GM12878 (cell line): ENCODE results near the gene PPT2. TPM values are rescaled to one million over a fixed set of nuclear protein-coding genes. Genes with fewer than 3 reads are reported as not detected.

Source experiments
- ATAC-seq: fragments of 200-7000 bp; cut with Tn5 transposase; 3 replicates; pipeline ENCODE4 v1.9.1; 2020; ENCODE audit warnings: mild to moderate bottlenecking, moderate library complexity
- BruUV-seq: library from RNA; stranded (reverse); fragments of 400-500 nt; replicated peaks from 2 replicates; lab custom pipeline; 2021; lab: Mats Ljungman, UMichigan
- CTCF ChIA-PET: fragments of 300-600 bp; sonication (Branson Sonifier 250); formaldehyde crosslinking; extraction: SDS; loops from one replicate; lab custom pipeline; 2021; ENCODE audit warnings: inconsistent platforms; lab: Yijun Ruan, JAX
- POLR2A ChIA-PET: fragments of 350-600 bp; formaldehyde crosslinking; extraction: SDS; loops from one replicate; lab custom pipeline; 2021; ENCODE audit warnings: inconsistent platforms; lab: Charles Lee
- RAD21 ChIA-PET: fragments of 300-600 bp; sonication (Branson Sonifier 250); formaldehyde crosslinking; loops from one replicate; lab custom pipeline; 2023; ENCODE audit warnings: antibody characterized with exemption; ENCODE audit not compliant: unreplicated experiment; lab: Charles Lee
- SMC1A ChIA-PET: fragments of 300-600 bp; sonication (Branson Sonifier 250); formaldehyde crosslinking; loops from one replicate; lab custom pipeline; 2023; ENCODE audit not compliant: unreplicated experiment, uncharacterized antibody; lab: Charles Lee
- DNase-seq: peaks from one replicate; pipeline ENCODE4 v3.0.0-alpha.2; 2011; ENCODE audit warnings: low read depth, low spot score
- FAIRE-seq: peaks from 3 replicates; lab custom pipeline; 2011; peaks lifted over from hg19 to GRCh38; lab: Jason Lieb, UNC
- H2AFZ ChIP-seq: 2 replicates; pipeline ENCODE4 v1.6.0; 2011; ENCODE audit warnings: low read depth, low read length, control low read depth; ENCODE audit not compliant: control insufficient read depth
- H3K27ac ChIP-seq: 2 replicates; pipeline ENCODE4 v1.5.1; 2011; ENCODE audit warnings: control low read depth; ENCODE audit not compliant: control insufficient read depth, insufficient read depth
- H3K27me3 ChIP-seq, 2 experiments: replicated peaks in 1 of 2; 2 replicates each; pipeline versions ENCODE4 v1.6.0 to v1.6.1; 2011; ENCODE audit warnings: low read length in 1 of 2; ENCODE audit not compliant: control insufficient read depth in 2 of 2, insufficient read depth in 2 of 2
- H3K36me3 ChIP-seq, 2 experiments: 2 replicates each; pipeline ENCODE4 v1.5.1; 2011; ENCODE audit warnings: low read length in 1 of 2; ENCODE audit not compliant: control insufficient read depth in 2 of 2, insufficient read depth in 2 of 2
- H3K4me1 ChIP-seq: 2 replicates; pipeline ENCODE4 v1.6.1; 2011; ENCODE audit warnings: mild to moderate bottlenecking, low read length, moderate library complexity, mixed read lengths; ENCODE audit not compliant: control insufficient read depth, insufficient read depth
- H3K4me2 ChIP-seq: 2 replicates; pipeline ENCODE4 v1.6.0; 2011; ENCODE audit warnings: control low read depth; ENCODE audit not compliant: control insufficient read depth, insufficient read depth
- H3K4me3 ChIP-seq: fragments of 200-600 bp; sonication (generic); 2 replicates; pipeline ENCODE4 v1.5.1; 2016
- H3K79me2 ChIP-seq: 2 replicates; pipeline ENCODE4 v1.6.0; 2011; ENCODE audit warnings: low read length; ENCODE audit not compliant: control insufficient read depth, insufficient read depth
- H3K9ac ChIP-seq: 2 replicates; pipeline ENCODE4 v1.8.0; 2011; ENCODE audit warnings: low read length, control low read depth, mixed read lengths; ENCODE audit not compliant: control insufficient read depth, insufficient read depth
- H3K9me3 ChIP-seq: replicated peaks from 3 replicates; pipeline ENCODE4 v1.5.1; 2011; ENCODE audit warnings: mild to moderate bottlenecking, low read length; ENCODE audit not compliant: control insufficient read depth, insufficient read depth
- H4K20me1 ChIP-seq: 2 replicates; pipeline ENCODE4 v1.6.0; 2011; ENCODE audit not compliant: control insufficient read depth, insufficient read depth
- BCL11A ChIP-seq: IDR thresholded peaks from 2 replicates; pipeline ENCODE4 v1.6.1; 2011; ENCODE audit warnings: low read depth, low read length
- BMI1 ChIP-seq: fragments of 450-650 bp; IDR thresholded peaks from 2 replicates; pipeline ENCODE4 v1.6.1; 2016; ENCODE audit warnings: mild to moderate bottlenecking, moderate library complexity, borderline replicate concordance
- DPF2 ChIP-seq: fragments of 450-650 bp; IDR thresholded peaks from 2 replicates; pipeline ENCODE4 v1.6.1; 2017; ENCODE audit warnings: mild to moderate bottlenecking
- EP300 ChIP-seq, 2 experiments: fragments of 150-350 bp in 1 of 2; IDR thresholded peaks; 2 replicates each; pipeline ENCODE4 v1.6.1; 2011 to 2012; ENCODE audit warnings: low read depth in 2 of 2, low read length in 2 of 2, borderline replicate concordance in 1 of 2, improper control_type of control experiment in 1 of 2, inconsistent platforms in 1 of 2; ENCODE audit not compliant: control insufficient read depth in 1 of 2
- FOXK2 ChIP-seq: fragments of 450-650 bp; IDR thresholded peaks from 2 replicates; pipeline ENCODE4 v1.6.1; 2017; ENCODE audit warnings: mild to moderate bottlenecking, moderate library complexity
- IKZF1 ChIP-seq: fragments of 450-650 bp; conservative IDR thresholded peaks from 2 replicates; pipeline ENCODE4 v1.6.1; 2017; ENCODE audit warnings: antibody characterized with exemption, mild to moderate bottlenecking
- JUND ChIP-seq: IDR thresholded peaks from 2 replicates; pipeline ENCODE4 v1.6.1; 2012; ENCODE audit warnings: low read depth, mild to moderate bottlenecking, low read length, improper control_type of control experiment, moderate library complexity
- KAT2A ChIP-seq: conservative IDR thresholded peaks from 2 replicates; pipeline ENCODE4 v1.6.1; 2011; ENCODE audit warnings: low read depth, low read length; ENCODE audit not compliant: control insufficient read depth
- MEF2A ChIP-seq: IDR thresholded peaks from 2 replicates; pipeline ENCODE4 v1.6.1; 2011; ENCODE audit warnings: low read depth, mild to moderate bottlenecking, low read length, moderate library complexity; ENCODE audit not compliant: insufficient read depth
- NFXL1 ChIP-seq: fragments of 450-650 bp; IDR thresholded peaks from 2 replicates; pipeline ENCODE4 v1.6.1; 2017; ENCODE audit warnings: antibody characterized with exemption, mild to moderate bottlenecking, borderline replicate concordance
- PML ChIP-seq: IDR thresholded peaks from 2 replicates; pipeline ENCODE4 v1.6.1; 2012; ENCODE audit warnings: low read length, inconsistent platforms
- RAD51 ChIP-seq: fragments of 450-650 bp; IDR thresholded peaks from 2 replicates; pipeline ENCODE4 v1.6.1; 2016; ENCODE audit warnings: moderate library complexity, mild to moderate bottlenecking, inconsistent platforms
- STAT1 ChIP-seq: fragments of 450-650 bp; conservative IDR thresholded peaks from 2 replicates; pipeline ENCODE4 v1.6.1; 2014; ENCODE audit warnings: antibody characterized with exemption, mild to moderate bottlenecking
- YBX1 ChIP-seq: fragments of 450-650 bp; IDR thresholded peaks from 2 replicates; pipeline ENCODE4 v1.6.1; 2016; ENCODE audit warnings: antibody characterized with exemption
- in situ Hi-C: fragments of 300-500 bp; cut with MboI; formaldehyde crosslinking; loops from 9 replicates; pipeline ENCODE4 v1.14.3; 2018; ENCODE audit warnings: mixed read lengths
- intact Hi-C: fragments of 100-400 bp; cut with micrococcal nuclease; formaldehyde crosslinking; loops from one replicate; pipeline ENCODE4 v1.14.2; 2022; ENCODE audit not compliant: unreplicated experiment
- polyA plus RNA-seq, 11 experiments: library from polyadenylated mRNA; depleted of rRNA in 4 of 11; unstranded in 6 of 11; stranded (reverse) in 5 of 11; fragments of >200 nt; fragmentation: Nextera tagmentation in 4 of 11; fragmentation: Illumina TruSeq in 1 of 11; extraction: Ambion mirVana in 4 of 11; extraction: Trizol in 1 of 11; gene quantifications; 1 replicate in 1 of 11; 2 replicates in 10 of 11; pipeline versions ENCODE4 v1.2.1 to v1.2.3, GENCODE V29; 2011 to 2016; ENCODE audit warnings: inconsistent platforms in 2 of 11, missing spikeins in 2 of 11, low read depth in 1 of 11
- total RNA-seq, 4 experiments: library from RNA; depleted of rRNA in 3 of 4; stranded (reverse); fragments of >200 nt in 3 of 4; fragmentation: Illumina TruSeq in 1 of 4; extraction: Trizol in 1 of 4; gene quantifications; 2 replicates each; pipeline versions ENCODE4 v1.2.1 to v1.2.3, GENCODE V29; 2013 to 2021
- TF ChIP-seq, protein P1 (sequence below): fragments of 450-650 bp; formaldehyde crosslinking; IDR thresholded peaks from 2 replicates; pipeline ENCODE4 v1.4.0; 2022; ENCODE audit warnings: mild to moderate bottlenecking, moderate library complexity
- TF ChIP-seq, protein P2 (sequence below): fragments of 450-650 bp; IDR thresholded peaks from 2 replicates; pipeline ENCODE4 v1.6.1; 2017; ENCODE audit warnings: borderline replicate concordance

Gene PPT2
- total and polyA plus RNA-seq, 10 of the 15 experiments (the other 5 are each of a cell fraction or from before 2014, with no cell fraction given), result 1.3 to 25.5 (median 5.5) TPM

DNA sequence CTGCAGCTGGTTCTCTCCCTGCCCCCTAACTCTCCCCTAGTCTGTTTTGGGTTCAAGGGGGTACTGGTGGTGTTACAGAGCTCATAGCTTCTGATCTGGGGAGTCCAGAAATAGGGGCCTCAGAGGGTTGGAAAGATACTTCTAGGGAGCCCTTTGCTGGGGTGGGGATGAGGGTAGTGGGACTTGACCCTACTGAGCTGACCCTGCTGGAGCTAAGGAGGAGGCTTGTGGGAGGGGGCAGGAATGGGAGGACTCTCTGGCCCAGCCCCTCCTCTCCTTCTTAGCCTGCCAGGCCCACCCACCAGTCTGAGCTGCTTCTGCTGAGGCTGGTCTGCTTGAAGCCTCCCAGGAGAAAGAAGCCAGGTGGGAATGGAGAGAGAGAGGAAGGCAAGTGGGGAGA, 10.4 kb downstream of the PPT2 start, which contains the start of gene EGFL8:
Gene EGFL8, plus strand, starts transcription at position 301 of the 400 bp plus-strand sequence. CDS start 1,571 bp downstream, outside the sequence.
- DNase-seq (no peak), FAIRE-seq (no peak), ATAC-seq (no peak)
- ChIA-PET CTCF (interaction anchor here (1.1 to 1.2 kb wide), 2 partner anchors 18 to 31 kb away, joined by 3 to 4 read pairs; no protein-coding TSS in a partner anchor), RAD21 (interaction anchor here (1.1 kb wide), 1 partner anchor 31 kb away, joined by 5 read pairs; no protein-coding TSS in a partner anchor), POLR2A (interaction anchor here (0.7 to 0.9 kb wide), 2 partner anchors 26 to 31 kb away, joined by 3 read pairs; partner anchors contain the start of gene PBX2), SMC1A (interaction anchor here (0.8 to 0.9 kb wide), 2 partner anchors 46 to 91 kb away, joined by 3 read pairs; no protein-coding TSS in a partner anchor)
- in situ Hi-C loops, result no loop called here
- Histone ChIP-seq H3K9ac (no peak within 1 kb of the TSS), H3K27ac (no peak within 1 kb of the TSS), H3K36me3 (peaks cover 0 to 3% of the 10 kb centered on the region in 2 experiments; a peak in 1 of 4 replicates), H3K9me3 (no peaks in the 10 kb centered on the region), H3K79me2 (no peaks in the 10 kb centered on the region), H3K4me1 (no peaks in the 10 kb centered on the region), H4K20me1 (no peaks in the 10 kb centered on the region; the same call in 1 of the 2 replicates), H3K27me3 (no peaks in the 10 kb centered on the region), H2AFZ (no peak within 1 kb of the TSS), H3K4me2 (no peak within 1 kb of the TSS), H3K4me3 (no peak within 1 kb of the TSS)
- BruUV-seq, result no TSS peak
- intact Hi-C loops, result no loop called here
- TF ChIP-seq IKZF1, result no peak
- no peak for TF ChIP-seq NFXL1
- TF ChIP-seq EP300 (IDR thresholded peaks at IDR 0.05; ENCODE audit: borderline replicate concordance in 1 of 2, control insufficient read depth in 1 of 2, low read depth in 2 of 2, low read length in 2 of 2), result no peak
- TF ChIP-seq BCL11A, result no peak
- TF ChIP-seq RAD51, result no peak
- TF ChIP-seq KAT2A, result no peak
- TF ChIP-seq, protein P1, sequence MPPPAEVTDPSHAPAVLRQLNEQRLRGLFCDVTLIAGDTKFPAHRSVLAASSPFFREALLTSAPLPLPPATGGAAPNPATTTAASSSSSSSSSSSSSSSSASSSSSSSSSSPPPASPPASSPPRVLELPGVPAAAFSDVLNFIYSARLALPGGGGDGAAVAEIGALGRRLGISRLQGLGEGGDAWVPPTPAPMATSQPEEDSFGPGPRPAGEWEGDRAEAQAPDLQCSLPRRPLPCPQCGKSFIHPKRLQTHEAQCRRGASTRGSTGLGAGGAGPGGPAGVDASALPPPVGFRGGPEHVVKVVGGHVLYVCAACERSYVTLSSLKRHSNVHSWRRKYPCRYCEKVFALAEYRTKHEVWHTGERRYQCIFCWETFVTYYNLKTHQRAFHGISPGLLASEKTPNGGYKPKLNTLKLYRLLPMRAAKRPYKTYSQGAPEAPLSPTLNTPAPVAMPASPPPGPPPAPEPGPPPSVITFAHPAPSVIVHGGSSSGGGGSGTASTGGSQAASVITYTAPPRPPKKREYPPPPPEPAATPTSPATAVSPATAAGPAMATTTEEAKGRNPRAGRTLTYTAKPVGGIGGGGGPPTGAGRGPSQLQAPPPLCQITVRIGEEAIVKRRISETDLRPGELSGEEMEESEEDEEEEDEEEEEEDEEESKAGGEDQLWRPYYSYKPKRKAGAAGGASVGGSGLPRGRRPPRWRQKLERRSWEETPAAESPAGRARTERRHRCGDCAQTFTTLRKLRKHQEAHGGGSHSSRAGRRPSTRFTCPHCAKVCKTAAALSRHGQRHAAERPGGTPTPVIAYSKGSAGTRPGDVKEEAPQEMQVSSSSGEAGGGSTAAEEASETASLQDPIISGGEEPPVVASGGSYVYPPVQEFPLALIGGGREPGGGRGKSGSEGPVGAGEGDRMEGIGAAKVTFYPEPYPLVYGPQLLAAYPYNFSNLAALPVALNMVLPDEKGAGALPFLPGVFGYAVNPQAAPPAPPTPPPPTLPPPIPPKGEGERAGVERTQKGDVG (CRISPR knock-in tag), result no peak
- no peak for TF ChIP-seq JUND
- TF ChIP-seq, protein P2, sequence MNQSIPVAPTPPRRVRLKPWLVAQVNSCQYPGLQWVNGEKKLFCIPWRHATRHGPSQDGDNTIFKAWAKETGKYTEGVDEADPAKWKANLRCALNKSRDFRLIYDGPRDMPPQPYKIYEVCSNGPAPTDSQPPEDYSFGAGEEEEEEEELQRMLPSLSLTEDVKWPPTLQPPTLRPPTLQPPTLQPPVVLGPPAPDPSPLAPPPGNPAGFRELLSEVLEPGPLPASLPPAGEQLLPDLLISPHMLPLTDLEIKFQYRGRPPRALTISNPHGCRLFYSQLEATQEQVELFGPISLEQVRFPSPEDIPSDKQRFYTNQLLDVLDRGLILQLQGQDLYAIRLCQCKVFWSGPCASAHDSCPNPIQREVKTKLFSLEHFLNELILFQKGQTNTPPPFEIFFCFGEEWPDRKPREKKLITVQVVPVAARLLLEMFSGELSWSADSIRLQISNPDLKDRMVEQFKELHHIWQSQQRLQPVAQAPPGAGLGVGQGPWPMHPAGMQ, result no peak
- TF ChIP-seq PML, result no peak
- no peak for TF ChIP-seq YBX1
- TF ChIP-seq STAT1, result no peak
- TF ChIP-seq BMI1, result no peak
- TF ChIP-seq FOXK2, result no peak
- no peak for TF ChIP-seq DPF2
- TF ChIP-seq MEF2A, result no peak
